AG04450 (cell line): Measurements from ENCODE around the gene KRT77. TPM values are rescaled to one million over a fixed set of nuclear protein-coding genes. Genes with fewer than 3 reads are reported as not detected.

Experiments
- CTCF ChIA-PET: fragments of 300-600, 350-600 bp; formaldehyde crosslinking; extraction: SDS; loops from one replicate; lab custom pipeline; 2022; ENCODE audit warnings: antibody characterized with exemption, inconsistent platforms; lab: Charles Lee
- POLR2A ChIA-PET: fragments of 350-600 bp; formaldehyde crosslinking; extraction: SDS; loops from one replicate; lab custom pipeline; 2021; ENCODE audit warnings: antibody characterized with exemption, inconsistent platforms; lab: Yijun Ruan, JAX
- DNase-seq: peaks from one replicate; pipeline ENCODE4 v3.0.0-alpha.2; 2011; ENCODE audit warnings: low read depth, low spot score
- H3K27ac ChIP-seq: one replicate; pipeline ENCODE4 v1.5.1; 2012; ENCODE audit warnings: low read depth, low read length, control low read depth
- H3K27me3 ChIP-seq: one replicate; pipeline ENCODE4 v1.6.0; 2012; ENCODE audit warnings: low read length; ENCODE audit not compliant: control insufficient read depth, insufficient read depth
- H3K4me3 ChIP-seq: 2 replicates; pipeline ENCODE4 v1.5.1; 2011; ENCODE audit warnings: mild to moderate bottlenecking, low read depth, low read length, control low read depth
- H3K9me3 ChIP-seq: 2 replicates; pipeline ENCODE4 v1.5.1; 2012; ENCODE audit warnings: low read length; ENCODE audit not compliant: control insufficient read depth, insufficient read depth
- polyA plus RNA-seq: library from polyadenylated mRNA; depleted of rRNA; stranded (reverse); fragments of >200 nt; gene quantifications from 2 replicates; pipeline ENCODE4 v1.2.3, GENCODE V29; 2011
- TF ChIP-seq, protein P1 (sequence below): IDR thresholded peaks from 2 replicates; pipeline ENCODE4 v1.5.1; 2011; ENCODE audit warnings: low read depth, low read length, control low read depth, inconsistent platforms

Gene KRT77
- polyA plus RNA-seq, 1 experiment, result not detected

DNA sequence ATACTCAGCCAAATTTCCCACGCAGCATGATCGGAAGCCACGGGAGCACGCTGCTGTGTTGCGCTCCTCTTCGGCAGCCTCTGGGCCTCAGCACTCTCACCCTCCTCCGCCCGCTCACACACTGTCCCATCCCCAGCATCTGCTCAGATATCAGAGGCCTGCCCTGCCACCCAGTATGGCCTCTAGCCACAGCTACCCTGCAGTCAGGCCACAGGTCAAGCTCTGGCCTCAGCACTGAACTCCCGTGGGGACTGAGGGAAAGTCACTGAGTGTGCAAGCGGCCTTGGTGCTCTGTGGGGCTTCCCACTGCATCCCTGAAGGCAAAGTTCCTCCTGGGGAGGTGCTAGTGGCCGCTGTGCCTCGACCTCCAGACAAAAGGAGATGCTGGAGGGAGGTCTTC lies 2.0 kb downstream of the KRT77 start:
- no peak overlapping the region for H3K27ac ChIP-seq
- H3K4me3 ChIP-seq, result no peak overlapping the region
- TF ChIP-seq, protein P1, sequence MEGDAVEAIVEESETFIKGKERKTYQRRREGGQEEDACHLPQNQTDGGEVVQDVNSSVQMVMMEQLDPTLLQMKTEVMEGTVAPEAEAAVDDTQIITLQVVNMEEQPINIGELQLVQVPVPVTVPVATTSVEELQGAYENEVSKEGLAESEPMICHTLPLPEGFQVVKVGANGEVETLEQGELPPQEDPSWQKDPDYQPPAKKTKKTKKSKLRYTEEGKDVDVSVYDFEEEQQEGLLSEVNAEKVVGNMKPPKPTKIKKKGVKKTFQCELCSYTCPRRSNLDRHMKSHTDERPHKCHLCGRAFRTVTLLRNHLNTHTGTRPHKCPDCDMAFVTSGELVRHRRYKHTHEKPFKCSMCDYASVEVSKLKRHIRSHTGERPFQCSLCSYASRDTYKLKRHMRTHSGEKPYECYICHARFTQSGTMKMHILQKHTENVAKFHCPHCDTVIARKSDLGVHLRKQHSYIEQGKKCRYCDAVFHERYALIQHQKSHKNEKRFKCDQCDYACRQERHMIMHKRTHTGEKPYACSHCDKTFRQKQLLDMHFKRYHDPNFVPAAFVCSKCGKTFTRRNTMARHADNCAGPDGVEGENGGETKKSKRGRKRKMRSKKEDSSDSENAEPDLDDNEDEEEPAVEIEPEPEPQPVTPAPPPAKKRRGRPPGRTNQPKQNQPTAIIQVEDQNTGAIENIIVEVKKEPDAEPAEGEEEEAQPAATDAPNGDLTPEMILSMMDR, result no peak
- ChIA-PET CTCF (no interaction called here), POLR2A (no interaction called here)
- peaks cover 10% of the 10 kb centered on the region for H3K27me3 ChIP-seq
- DNase-seq, result no peak
- no peaks in the 10 kb centered on the region for H3K9me3 ChIP-seq

DNA sequence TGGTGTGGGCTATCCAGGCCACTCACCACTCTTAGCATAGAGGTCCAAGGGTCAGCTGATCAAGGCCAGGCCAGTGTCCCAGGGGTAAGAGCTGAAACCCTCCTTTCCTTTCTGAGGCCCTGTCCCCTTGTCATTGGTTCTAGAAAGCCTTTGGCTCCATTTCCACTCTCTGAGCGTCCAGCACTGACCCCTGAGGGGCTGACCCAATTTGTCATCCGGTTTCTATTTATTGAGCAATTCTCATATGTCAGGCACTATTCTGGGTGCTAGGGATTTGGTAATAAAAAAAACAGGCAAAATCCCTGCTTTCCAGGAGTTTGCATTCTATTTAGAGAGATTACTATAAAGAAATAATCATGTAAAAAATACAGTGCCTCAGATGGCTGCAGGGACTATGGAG lies 3.4 kb downstream of the KRT77 start:
- CTCF ChIA-PET, result no interaction called here
- POLR2A ChIA-PET, result no interaction called here
- Histone ChIP-seq H3K9me3 (no peaks in the 10 kb centered on the region), H3K27ac (no peak overlapping the region), H3K27me3 (peaks cover 9% of the 10 kb centered on the region), H3K4me3 (no peak overlapping the region)
- no peak for DNase-seq
- TF ChIP-seq, protein P1, result no peak

DNA sequence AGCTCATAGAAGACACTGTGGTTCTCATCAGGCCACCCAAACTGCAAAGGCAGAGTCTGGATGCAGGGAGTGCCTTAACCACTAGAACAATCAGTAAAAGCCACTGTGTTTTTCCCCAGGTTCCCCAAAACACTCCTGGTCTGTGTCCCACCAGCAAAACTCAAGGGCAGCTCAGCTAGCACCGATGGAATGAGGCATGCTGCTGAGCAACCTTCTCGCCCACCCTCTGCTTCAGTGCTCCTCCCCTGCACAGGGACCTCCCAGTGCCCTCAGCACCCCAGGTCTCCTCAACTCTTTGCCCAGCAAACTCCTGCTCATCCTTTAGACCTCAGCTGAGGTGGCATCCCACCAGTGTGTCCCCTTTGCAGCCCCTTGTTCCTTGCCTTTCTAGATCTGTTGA lies 4.0 kb downstream of the KRT77 start:
- no peaks in the 10 kb centered on the region for H3K9me3 ChIP-seq
- ChIA-PET CTCF (no interaction called here), POLR2A (no interaction called here)
- no peak for DNase-seq
- H3K27me3 ChIP-seq, result peaks cover 9% of the 10 kb centered on the region
- TF ChIP-seq, protein P1, result no peak
- no peak overlapping the region for H3K27ac ChIP-seq
- H3K4me3 ChIP-seq, result no peak overlapping the region

DNA sequence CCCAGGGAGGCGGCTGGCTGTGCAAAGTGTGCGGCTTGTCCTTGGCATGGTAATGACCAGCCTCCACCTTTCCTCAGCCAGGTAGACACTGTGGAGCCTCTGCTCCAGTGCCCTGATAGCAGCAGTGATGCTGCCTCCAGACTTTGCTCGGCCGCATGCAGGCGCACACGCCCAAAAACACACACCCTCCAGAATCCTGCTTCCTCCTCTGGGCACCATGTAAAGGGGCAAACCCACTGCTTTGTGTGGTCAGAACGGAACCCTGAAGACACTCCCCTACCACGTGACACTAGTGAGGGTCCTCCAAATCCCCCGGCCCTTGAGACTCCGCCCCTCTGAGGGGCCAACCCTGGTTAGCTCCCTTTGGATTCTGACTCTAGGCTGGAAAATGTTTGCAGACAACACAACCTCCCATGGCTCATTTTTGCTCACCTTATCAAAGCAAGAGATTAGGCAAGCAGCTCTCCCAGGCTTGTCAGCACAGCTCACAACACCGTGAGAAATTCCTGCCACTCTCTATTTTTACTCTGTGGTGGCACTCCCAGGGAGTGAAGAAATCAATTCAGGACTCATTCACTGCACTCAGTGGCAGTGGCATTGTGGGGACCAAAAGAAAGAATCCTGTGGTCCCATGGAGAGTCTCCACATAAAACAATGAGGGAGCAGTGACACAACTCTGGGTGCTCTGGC lies 4.5 kb downstream of the KRT77 start:
- Histone ChIP-seq H3K27me3 (peaks cover 8% of the 10 kb centered on the region), H3K27ac (no peak overlapping the region), H3K9me3 (no peaks in the 10 kb centered on the region), H3K4me3 (no peak overlapping the region)
- ChIA-PET POLR2A (no interaction called here), CTCF (no interaction called here)
- TF ChIP-seq, protein P1, result no peak
- no peak for DNase-seq

DNA sequence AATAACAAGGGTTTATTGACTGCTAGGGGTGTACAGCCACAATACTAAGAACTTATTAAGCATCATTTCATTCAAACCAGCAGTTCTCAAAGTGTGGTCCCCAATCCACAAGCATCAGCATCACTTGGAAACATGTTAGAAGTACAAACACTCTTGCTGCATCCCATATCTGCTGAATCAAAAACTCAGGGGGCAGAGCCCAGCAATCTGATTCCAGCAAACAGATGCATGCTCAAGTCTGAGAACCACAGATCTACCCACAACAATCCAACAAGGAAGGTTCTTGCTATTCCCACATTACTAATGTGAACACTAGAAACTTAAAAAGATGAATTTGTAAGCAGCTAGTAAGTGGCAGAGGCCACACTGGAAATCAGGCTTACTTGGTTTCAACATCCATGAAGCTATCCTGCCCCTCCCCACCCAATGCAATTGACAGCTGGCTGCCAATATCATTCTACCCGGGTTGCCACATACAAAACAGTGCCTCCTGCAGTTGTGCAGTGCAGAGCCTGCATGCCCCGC lies 6.2 kb downstream of the KRT77 start:
- TF ChIP-seq, protein P1, result no peak
- H3K9me3 ChIP-seq, result no peaks in the 10 kb centered on the region; the same call in 1 of the 2 replicates
- ChIA-PET CTCF (no interaction called here), POLR2A (interaction anchor here (0.7 kb wide), 1 partner anchor 234 kb away, joined by 4 read pairs; no protein-coding TSS in a partner anchor)
- DNase-seq, result no peak
- H3K27me3 ChIP-seq, result peaks cover 15% of the 10 kb centered on the region
- no peak overlapping the region for H3K27ac ChIP-seq
- no peak overlapping the region for H3K4me3 ChIP-seq
